HepG2 (cell line): ENCODE measurements around the gene PDE4D. TPM values are rescaled to one million over a fixed set of nuclear protein-coding genes. Genes with fewer than 3 reads are reported as not detected.

Source experiments
- ATAC-seq: fragments of 200-7000 bp; cut with Tn5 transposase; 3 replicates; pipeline ENCODE4 v1.9.1; 2020; ENCODE audit warnings: mild to moderate bottlenecking, moderate library complexity
- BruUV-seq: library from RNA; stranded (reverse); fragments of 400-500 nt; replicated peaks from 2 replicates; lab custom pipeline; 2021; lab: Mats Ljungman, UMichigan
- CTCF ChIA-PET: fragments of 300-600 bp; formaldehyde crosslinking; extraction: SDS; loops from one replicate; lab custom pipeline; 2021; ENCODE audit warnings: low total read pairs, inconsistent platforms, low intra/inter-chr PET ratio; lab: Yijun Ruan, JAX
- POLR2A ChIA-PET: fragments of 350-600 bp; sonication (Branson Sonifier 250); formaldehyde crosslinking; loops from one replicate; lab custom pipeline; 2020; ENCODE audit warnings: antibody characterized with exemption, inconsistent platforms; lab: Yijun Ruan, JAX
- DNase-seq: peaks from one replicate; pipeline ENCODE4 v3.0.0-alpha.2; 2015; ENCODE audit warnings: low spot score
- FAIRE-seq: peaks from 3 replicates; lab custom pipeline; 2011; peaks lifted over from hg19 to GRCh38; lab: Jason Lieb, UNC
- H2AFZ ChIP-seq: one replicate; pipeline ENCODE4 v1.6.1; 2011; ENCODE audit warnings: low read length, inconsistent platforms
- H3K27ac ChIP-seq: fragments of 300-600 bp; 3 replicates; pipeline ENCODE4 v1.8.0; 2011; ENCODE audit warnings: mixed run types, mild to moderate bottlenecking, mixed read lengths, low read length, inconsistent platforms; ENCODE audit not compliant: insufficient read depth; ENCODE audit errors: extremely low read length
- H3K27me3 ChIP-seq, 2 experiments: fragments of 200-600 bp in 1 of 2; 2 replicates in 1 of 2; 3 replicates in 1 of 2; pipeline versions ENCODE4 v1.6.0 to v1.8.0; 2011; ENCODE audit warnings: low read length in 2 of 2, mild to moderate bottlenecking in 2 of 2, moderate library complexity in 2 of 2, inconsistent platforms in 1 of 2; ENCODE audit not compliant: insufficient read depth in 2 of 2, control insufficient read depth in 1 of 2
- H3K36me3 ChIP-seq, 2 experiments: fragments of 200-600 bp in 1 of 2; replicated peaks in 1 of 2; 2 replicates in 1 of 2; 3 replicates in 1 of 2; pipeline versions ENCODE4 v1.5.1 to v1.8.0; 2011; ENCODE audit warnings: low read length in 2 of 2, inconsistent platforms in 1 of 2; ENCODE audit not compliant: insufficient read depth in 2 of 2, control insufficient read depth in 1 of 2
- H3K4me1 ChIP-seq: 2 replicates; pipeline ENCODE4 v1.5.1; 2012; ENCODE audit warnings: low read length, inconsistent platforms; ENCODE audit not compliant: insufficient read depth
- H3K4me2 ChIP-seq: 2 replicates; pipeline ENCODE4 v1.6.0; 2011; ENCODE audit warnings: low read depth, low read length, inconsistent platforms
- H3K4me3 ChIP-seq, 3 experiments: fragments of 200-600 bp in 1 of 3; sonication (generic), shearing (Covaris generic) in 1 of 3; replicated peaks in 1 of 3; 2 replicates each; pipeline ENCODE4 v1.5.1; 2011 to 2016; ENCODE audit warnings: low read length in 3 of 3, inconsistent platforms in 2 of 3, low read depth in 2 of 3, mild to moderate bottlenecking in 2 of 3, control low read depth in 1 of 3, mixed read lengths in 1 of 3; ENCODE audit not compliant: insufficient read depth in 1 of 3
- H3K79me2 ChIP-seq: one replicate; pipeline ENCODE4 v1.6.1; 2011; ENCODE audit warnings: low read length, inconsistent platforms; ENCODE audit not compliant: insufficient read depth
- H3K9ac ChIP-seq: 2 replicates; pipeline ENCODE4 v1.6.0; 2011; ENCODE audit warnings: mild to moderate bottlenecking, low read depth, low read length, inconsistent platforms; ENCODE audit not compliant: insufficient read depth
- H3K9me3 ChIP-seq: 2 replicates; pipeline ENCODE4 v1.5.1; 2012; ENCODE audit warnings: mild to moderate bottlenecking, low read length
- H4K20me1 ChIP-seq: 2 replicates; pipeline ENCODE4 v1.6.0; 2011; ENCODE audit warnings: inconsistent platforms, mild to moderate bottlenecking, low read length, moderate library complexity; ENCODE audit not compliant: insufficient read depth
- FOXA1 ChIP-seq, 2 experiments: fragments of 450-650 bp in 1 of 2; sonication (generic) in 1 of 2; formaldehyde crosslinking in 1 of 2; IDR thresholded peaks; 2 replicates each; pipeline versions ENCODE4 v1.4.0 to v1.6.1; 2016 to 2020; ENCODE audit warnings: missing genetic modification reagents in 1 of 2
- HNRNPLL ChIP-seq: fragments of 200-400 bp; formaldehyde crosslinking; IDR thresholded peaks from 2 replicates; pipeline ENCODE4 v1.6.1; 2017; ENCODE audit warnings: mild to moderate bottlenecking, low read depth, low read length; ENCODE audit not compliant: poor library complexity, severe bottlenecking
- KDM5B ChIP-seq: sonication (generic); formaldehyde crosslinking; IDR thresholded peaks from 2 replicates; pipeline ENCODE4 v1.4.0; 2020; ENCODE audit warnings: missing genetic modification reagents, mild to moderate bottlenecking, borderline replicate concordance
- PHF21A ChIP-seq: sonication (generic); formaldehyde crosslinking; IDR thresholded peaks from 2 replicates; pipeline ENCODE4 v1.5.0; 2020; ENCODE audit warnings: mild to moderate bottlenecking, missing genetic modification reagents
- SALL1 ChIP-seq: sonication (generic); formaldehyde crosslinking; IDR thresholded peaks from 2 replicates; pipeline ENCODE4 v1.8.0; 2022; ENCODE audit warnings: mild to moderate bottlenecking, missing genetic modification reagents
- THYN1 ChIP-seq: sonication (generic); formaldehyde crosslinking; IDR thresholded peaks from 2 replicates; pipeline ENCODE4 v1.8.1; 2023; ENCODE audit warnings: low read depth, mild to moderate bottlenecking, moderate library complexity, missing genetic modification reagents, borderline replicate concordance
- ZEB1 ChIP-seq: IDR thresholded peaks from 2 replicates; pipeline ENCODE4 v1.6.1; 2012; ENCODE audit warnings: mild to moderate bottlenecking, low read depth, inconsistent platforms; ENCODE audit not compliant: insufficient replicate concordance
- ZSCAN21 ChIP-seq: sonication (generic); formaldehyde crosslinking; IDR thresholded peaks from 2 replicates; pipeline ENCODE4 v1.8.0; 2022; ENCODE audit warnings: mild to moderate bottlenecking, missing genetic modification reagents, moderate library complexity, borderline replicate concordance
- WGBS: methylation state at CpG from one replicate; pipeline ENCODE4 v1.1.6; 2017; ENCODE audit warnings: low lambda C conversion rate; 5-methylcytosine and 5-hydroxymethylcytosine counted together
- in situ Hi-C: cut with HindIII; loops from 2 replicates; pipeline ENCODE4 v1.10.0; 2017; ENCODE audit warnings: low pct_unique_long_range_greater_than_20kb; ENCODE audit not compliant: extremely low pct_ligation_motif_present
- intact Hi-C: fragments of 100-400 bp; cut with micrococcal nuclease; formaldehyde crosslinking; loops from one replicate; pipeline ENCODE4 v1.10.0; 2022; ENCODE audit not compliant: unreplicated experiment
- polyA plus RNA-seq, 8 experiments: library from polyadenylated mRNA; depleted of rRNA in 3 of 8; stranded (reverse) in 7 of 8; unstranded in 1 of 8; fragments of >200 nt; fragmentation: Illumina TruSeq in 4 of 8; extraction: Trizol in 4 of 8; gene quantifications; 2 replicates each; pipeline versions ENCODE4 v1.2.1 to v1.2.3, GENCODE V29; 2011 to 2016; ENCODE audit warnings: low read depth in 4 of 8, missing spikeins in 1 of 8, mixed read lengths in 1 of 8; ENCODE audit not compliant: insufficient read depth in 1 of 8
- total RNA-seq, 5 experiments: library from RNA; depleted of rRNA; stranded (reverse); fragments of >200 nt; fragmentation: Illumina TruSeq; extraction: Trizol; gene quantifications; 2 replicates each; pipeline ENCODE4 v1.2.3, GENCODE V29; 2016; ENCODE audit warnings: low read depth in 1 of 5
- TF ChIP-seq, protein P1 (sequence below): sonication (generic); formaldehyde crosslinking; IDR thresholded peaks from 2 replicates; pipeline ENCODE4 v1.5.0; 2020; ENCODE audit warnings: missing genetic modification reagents
- TF ChIP-seq, protein P2 (sequence below): sonication (generic); formaldehyde crosslinking; IDR thresholded peaks from 2 replicates; pipeline ENCODE4 v1.9.0; 2022; ENCODE audit warnings: low read depth, missing genetic modification reagents
- TF ChIP-seq, protein P3 (sequence below): sonication (generic); formaldehyde crosslinking; IDR thresholded peaks from 2 replicates; pipeline ENCODE4 v1.5.1; 2020; ENCODE audit warnings: mild to moderate bottlenecking, missing genetic modification reagents, moderate library complexity
- TF ChIP-seq, protein P4 (sequence below): IDR thresholded peaks from 2 replicates; pipeline ENCODE4 v1.6.1; 2016

Gene PDE4D
- total and polyA plus RNA-seq, 2 of the 13 experiments (the other 11 are each of a cell fraction or from before 2014, with no cell fraction given), result 7.0 to 12.2 TPM

DNA sequence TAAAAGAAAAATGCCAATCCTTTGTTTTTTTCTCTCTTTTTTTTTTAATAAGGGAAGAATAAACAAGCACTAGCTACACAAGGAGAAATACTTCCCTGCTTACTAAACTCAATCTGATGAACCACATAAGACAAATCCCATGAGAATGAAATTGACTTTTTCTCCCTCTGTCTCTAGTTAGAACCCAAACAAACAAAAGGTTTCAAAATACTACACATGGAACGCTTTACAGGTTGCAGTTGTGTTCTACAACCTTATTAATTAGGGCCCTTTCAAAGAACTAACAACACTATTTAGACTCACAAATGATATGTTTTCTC, 124.5 kb downstream of the PDE4D start (continued):
- TF ChIP-seq, protein P1, sequence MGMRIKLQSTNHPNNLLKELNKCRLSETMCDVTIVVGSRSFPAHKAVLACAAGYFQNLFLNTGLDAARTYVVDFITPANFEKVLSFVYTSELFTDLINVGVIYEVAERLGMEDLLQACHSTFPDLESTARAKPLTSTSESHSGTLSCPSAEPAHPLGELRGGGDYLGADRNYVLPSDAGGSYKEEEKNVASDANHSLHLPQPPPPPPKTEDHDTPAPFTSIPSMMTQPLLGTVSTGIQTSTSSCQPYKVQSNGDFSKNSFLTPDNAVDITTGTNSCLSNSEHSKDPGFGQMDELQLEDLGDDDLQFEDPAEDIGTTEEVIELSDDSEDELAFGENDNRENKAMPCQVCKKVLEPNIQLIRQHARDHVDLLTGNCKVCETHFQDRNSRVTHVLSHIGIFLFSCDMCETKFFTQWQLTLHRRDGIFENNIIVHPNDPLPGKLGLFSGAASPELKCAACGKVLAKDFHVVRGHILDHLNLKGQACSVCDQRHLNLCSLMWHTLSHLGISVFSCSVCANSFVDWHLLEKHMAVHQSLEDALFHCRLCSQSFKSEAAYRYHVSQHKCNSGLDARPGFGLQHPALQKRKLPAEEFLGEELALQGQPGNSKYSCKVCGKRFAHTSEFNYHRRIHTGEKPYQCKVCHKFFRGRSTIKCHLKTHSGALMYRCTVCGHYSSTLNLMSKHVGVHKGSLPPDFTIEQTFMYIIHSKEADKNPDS, result no peak
- no peak for TF ChIP-seq THYN1 (CRISPR knock-in tag)
- no peak for TF ChIP-seq SALL1 (CRISPR knock-in tag)
- TF ChIP-seq, protein P2, sequence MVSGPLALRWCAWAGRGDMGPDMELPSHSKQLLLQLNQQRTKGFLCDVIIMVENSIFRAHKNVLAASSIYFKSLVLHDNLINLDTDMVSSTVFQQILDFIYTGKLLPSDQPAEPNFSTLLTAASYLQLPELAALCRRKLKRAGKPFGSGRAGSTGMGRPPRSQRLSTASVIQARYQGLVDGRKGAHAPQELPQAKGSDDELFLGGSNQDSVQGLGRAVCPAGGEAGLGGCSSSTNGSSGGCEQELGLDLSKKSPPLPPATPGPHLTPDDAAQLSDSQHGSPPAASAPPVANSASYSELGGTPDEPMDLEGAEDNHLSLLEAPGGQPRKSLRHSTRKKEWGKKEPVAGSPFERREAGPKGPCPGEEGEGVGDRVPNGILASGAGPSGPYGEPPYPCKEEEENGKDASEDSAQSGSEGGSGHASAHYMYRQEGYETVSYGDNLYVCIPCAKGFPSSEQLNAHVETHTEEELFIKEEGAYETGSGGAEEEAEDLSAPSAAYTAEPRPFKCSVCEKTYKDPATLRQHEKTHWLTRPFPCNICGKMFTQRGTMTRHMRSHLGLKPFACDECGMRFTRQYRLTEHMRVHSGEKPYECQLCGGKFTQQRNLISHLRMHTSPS (CRISPR knock-in tag), result no peak

DNA sequence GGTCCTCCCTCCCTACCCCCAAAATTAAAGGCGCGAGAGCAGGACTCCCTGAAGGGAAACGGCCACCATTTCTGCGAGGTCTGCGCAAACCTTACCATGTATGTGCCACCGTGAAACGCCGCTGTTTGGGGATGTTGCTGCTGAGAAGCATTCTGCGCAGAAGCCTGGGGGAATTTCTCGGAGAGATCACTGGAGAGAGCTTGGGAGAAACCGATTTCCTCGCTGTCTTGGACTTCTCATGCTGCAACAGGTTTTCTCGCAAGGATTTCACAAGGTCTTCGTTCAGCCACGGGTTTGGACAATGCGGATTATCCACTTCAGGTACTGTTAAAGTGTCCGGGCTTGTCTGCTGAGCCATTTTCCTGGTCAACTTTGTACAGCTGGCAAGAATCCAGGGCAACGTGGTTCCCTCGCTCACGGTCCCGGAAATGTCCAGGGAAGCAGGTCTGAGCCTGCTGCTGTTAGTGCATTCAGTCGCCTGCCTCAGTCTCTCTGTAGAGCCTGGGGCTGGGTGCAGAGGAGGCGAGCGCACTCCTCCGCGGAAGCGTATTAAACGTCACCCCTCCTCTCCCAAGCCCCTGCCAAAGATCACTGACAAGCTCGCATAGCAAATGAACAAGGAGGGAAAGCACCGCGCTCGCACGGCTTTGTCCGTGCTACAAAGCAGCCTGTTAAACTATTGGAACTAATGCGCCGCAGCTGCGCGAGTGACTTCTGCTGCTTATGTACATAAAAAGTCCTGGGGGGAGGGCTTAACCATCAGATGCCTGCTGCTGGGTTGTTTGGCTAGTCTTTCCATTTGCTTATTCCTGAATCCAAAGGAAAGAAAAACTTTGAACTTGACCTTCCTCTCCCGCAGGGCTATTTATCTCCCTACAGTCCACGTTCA, 125.1 kb downstream of the PDE4D start:
- TSS peak; percentile 50 for BruUV-seq
- no peaks in the 10 kb centered on the region for H3K9me3 ChIP-seq
- peak overlapping the region; percentile 43 to 68 (median 55); a peak in 5 of 6 replicates for H3K4me3 ChIP-seq
- in situ Hi-C loops (no loop called here), intact Hi-C loops (no loop called here)
- ATAC-seq, result peak; percentile 97
- H4K20me1 ChIP-seq, result no peaks in the 10 kb centered on the region
- ChIA-PET POLR2A (no interaction called here), CTCF (no interaction called here)
- peak overlapping the region; percentile 39 for H3K9ac ChIP-seq
- WGBS, result 0% methylated on average over 2 of the region's 40 CpGs
- no peaks in the 10 kb centered on the region for H3K27me3 ChIP-seq
- H3K27ac ChIP-seq, result peak overlapping the region; percentile 26
- FAIRE-seq, result peak; percentile 12
- peak; percentile 77 for DNase-seq
- H3K36me3 ChIP-seq, result no peaks in the 10 kb centered on the region
- peak overlapping the region; percentile 66 for H3K4me2 ChIP-seq
- no peak overlapping the region for H2AFZ ChIP-seq
- peaks cover 35% of the 10 kb centered on the region for H3K4me1 ChIP-seq
- no peaks in the 10 kb centered on the region for H3K79me2 ChIP-seq
- TF ChIP-seq ZSCAN21 (CRISPR knock-in tag) (no peak), HNRNPLL (no peak), ZEB1 (no peak), KDM5B (no peak), FOXA1 (IDR thresholded peaks at IDR 0.05) (no peak), FOXA1 (CRISPR knock-in tag; IDR thresholded peaks at IDR 0.05) (peak; percentile 56), PHF21A (CRISPR knock-in tag) (no peak)
- TF ChIP-seq, protein P3, sequence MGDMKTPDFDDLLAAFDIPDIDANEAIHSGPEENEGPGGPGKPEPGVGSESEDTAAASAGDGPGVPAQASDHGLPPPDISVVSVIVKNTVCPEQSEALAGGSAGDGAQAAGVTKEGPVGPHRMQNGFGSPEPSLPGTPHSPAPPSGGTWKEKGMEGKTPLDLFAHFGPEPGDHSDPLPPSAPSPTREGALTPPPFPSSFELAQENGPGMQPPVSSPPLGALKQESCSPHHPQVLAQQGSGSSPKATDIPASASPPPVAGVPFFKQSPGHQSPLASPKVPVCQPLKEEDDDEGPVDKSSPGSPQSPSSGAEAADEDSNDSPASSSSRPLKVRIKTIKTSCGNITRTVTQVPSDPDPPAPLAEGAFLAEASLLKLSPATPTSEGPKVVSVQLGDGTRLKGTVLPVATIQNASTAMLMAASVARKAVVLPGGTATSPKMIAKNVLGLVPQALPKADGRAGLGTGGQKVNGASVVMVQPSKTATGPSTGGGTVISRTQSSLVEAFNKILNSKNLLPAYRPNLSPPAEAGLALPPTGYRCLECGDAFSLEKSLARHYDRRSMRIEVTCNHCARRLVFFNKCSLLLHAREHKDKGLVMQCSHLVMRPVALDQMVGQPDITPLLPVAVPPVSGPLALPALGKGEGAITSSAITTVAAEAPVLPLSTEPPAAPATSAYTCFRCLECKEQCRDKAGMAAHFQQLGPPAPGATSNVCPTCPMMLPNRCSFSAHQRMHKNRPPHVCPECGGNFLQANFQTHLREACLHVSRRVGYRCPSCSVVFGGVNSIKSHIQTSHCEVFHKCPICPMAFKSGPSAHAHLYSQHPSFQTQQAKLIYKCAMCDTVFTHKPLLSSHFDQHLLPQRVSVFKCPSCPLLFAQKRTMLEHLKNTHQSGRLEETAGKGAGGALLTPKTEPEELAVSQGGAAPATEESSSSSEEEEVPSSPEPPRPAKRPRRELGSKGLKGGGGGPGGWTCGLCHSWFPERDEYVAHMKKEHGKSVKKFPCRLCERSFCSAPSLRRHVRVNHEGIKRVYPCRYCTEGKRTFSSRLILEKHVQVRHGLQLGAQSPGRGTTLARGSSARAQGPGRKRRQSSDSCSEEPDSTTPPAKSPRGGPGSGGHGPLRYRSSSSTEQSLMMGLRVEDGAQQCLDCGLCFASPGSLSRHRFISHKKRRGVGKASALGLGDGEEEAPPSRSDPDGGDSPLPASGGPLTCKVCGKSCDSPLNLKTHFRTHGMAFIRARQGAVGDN (CRISPR knock-in tag), result peak; percentile 71
- TF ChIP-seq, protein P4, sequence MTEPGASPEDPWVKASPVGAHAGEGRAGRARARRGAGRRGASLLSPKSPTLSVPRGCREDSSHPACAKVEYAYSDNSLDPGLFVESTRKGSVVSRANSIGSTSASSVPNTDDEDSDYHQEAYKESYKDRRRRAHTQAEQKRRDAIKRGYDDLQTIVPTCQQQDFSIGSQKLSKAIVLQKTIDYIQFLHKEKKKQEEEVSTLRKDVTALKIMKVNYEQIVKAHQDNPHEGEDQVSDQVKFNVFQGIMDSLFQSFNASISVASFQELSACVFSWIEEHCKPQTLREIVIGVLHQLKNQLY (CRISPR knock-in tag), result no peak
